Dendritic cell treated with granulocyte-macrophage colony-stimulating factor and Interleukin-4, amounts not matched to agents 40 ng/mL and 50 ng/mL, for 4 days (primary cell): Measurements from ENCODE around the gene ZNF716.
"Not testable (repeated sequence)": the region's sequence is repeated elsewhere in the genome, so short reads cannot be mapped to it uniquely, and the experiment has no call there.

Experiments
- H3K27ac Mint-ChIP-seq: one replicate; pipeline ENCODE4 v1.8.0; 2022; ENCODE audit warnings: mild to moderate bottlenecking, mixed read lengths
- H3K27me3 Mint-ChIP-seq: one replicate; pipeline ENCODE4 v1.8.0; 2022; ENCODE audit warnings: mild to moderate bottlenecking, mixed read lengths
- H3K36me3 Mint-ChIP-seq: one replicate; pipeline ENCODE4 v1.8.0; 2022; ENCODE audit warnings: low read depth, mixed read lengths
- H3K4me1 Mint-ChIP-seq: one replicate; pipeline ENCODE4 v1.8.0; 2022; ENCODE audit warnings: low read depth, mixed read lengths
- H3K4me3 Mint-ChIP-seq: one replicate; pipeline ENCODE4 v1.8.0; 2022; ENCODE audit warnings: mild to moderate bottlenecking, moderate library complexity, mixed read lengths
- H3K9me3 Mint-ChIP-seq: one replicate; pipeline ENCODE4 v1.8.0; 2022; ENCODE audit warnings: mixed read lengths
- intact Hi-C: fragments of 100-400 bp; cut with micrococcal nuclease; formaldehyde crosslinking; loops from one replicate; pipeline ENCODE4 v1.15.0; 2022

The ZNF716 gene

DNA sequence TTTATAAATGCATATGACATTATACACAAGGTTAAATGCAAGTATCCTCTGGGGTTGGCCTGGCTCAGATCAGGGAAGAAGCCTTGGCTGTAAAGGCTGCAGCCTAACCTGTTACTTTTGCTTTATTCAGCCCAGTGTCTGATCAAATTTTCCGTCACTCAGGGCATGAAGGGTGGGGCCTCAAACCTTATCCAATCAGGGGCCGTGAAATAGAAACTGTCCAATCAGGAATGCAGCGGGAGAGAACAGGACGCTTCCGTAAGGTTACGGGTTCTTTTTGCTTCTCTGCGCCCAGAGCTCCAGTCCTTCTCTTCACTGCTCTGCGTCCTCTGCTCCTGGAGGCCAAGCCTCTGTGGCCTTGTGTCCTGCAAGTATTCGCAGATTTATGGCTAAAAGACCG, at the start of gene ZNF716:
Gene ZNF716 (plus strand): TSS at position 274 of the 400 bp plus-strand sequence. CDS start 112 bp downstream, at position 386.
- H3K4me1 Mint-ChIP-seq: no peaks in the 10 kb centered on the region
- H3K27me3 Mint-ChIP-seq: no peaks in the 10 kb centered on the region
- no peak within 1 kb of the TSS for H3K4me3 Mint-ChIP-seq
- no peaks in the 10 kb centered on the region for H3K36me3 Mint-ChIP-seq
- H3K27ac Mint-ChIP-seq: no peak within 1 kb of the TSS
- H3K9me3 Mint-ChIP-seq: peaks cover 56% of the 10 kb centered on the region
- intact Hi-C loops: no loop called here

DNA sequence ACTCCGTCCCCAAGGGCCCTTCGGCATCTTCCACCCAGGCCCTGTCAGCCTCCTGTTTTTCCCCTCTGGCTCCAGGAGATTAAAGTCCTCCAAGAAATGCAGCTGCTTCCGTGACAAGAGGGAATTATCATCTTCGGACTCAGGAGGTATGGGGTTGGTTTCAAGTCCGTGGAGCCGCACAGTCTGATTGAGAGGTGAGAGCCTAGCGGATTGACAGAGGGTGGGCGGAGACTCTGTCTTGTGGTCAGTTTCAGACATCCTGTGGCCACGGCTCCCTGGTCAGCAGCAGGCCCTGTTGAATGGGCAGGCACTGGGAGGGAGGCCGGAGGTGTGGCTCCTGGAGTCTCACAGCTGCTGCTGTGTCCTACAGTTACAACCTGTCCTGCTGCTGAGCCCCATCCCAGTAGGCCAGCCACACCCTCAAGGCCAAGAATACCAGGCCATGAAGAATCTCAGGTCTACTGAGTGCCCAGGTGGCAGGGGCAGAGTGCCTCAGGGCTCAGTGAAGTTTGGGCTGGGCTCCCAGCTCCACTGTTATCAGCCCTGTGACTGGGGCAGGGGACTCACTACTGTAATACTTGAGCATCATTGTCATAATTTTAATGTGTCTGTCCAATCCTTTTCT, 49.3 kb upstream of the ZNF716 start:
- Mint-ChIP-seq H3K4me3 (no peak overlapping the region), H3K27ac (no peak overlapping the region), H3K9me3 (peaks cover 93% of the 10 kb centered on the region), H3K36me3 (no peaks in the 10 kb centered on the region), H3K4me1 (no peaks in the 10 kb centered on the region), H3K27me3 (no peaks in the 10 kb centered on the region)
- intact Hi-C loops: no loop called here

DNA sequence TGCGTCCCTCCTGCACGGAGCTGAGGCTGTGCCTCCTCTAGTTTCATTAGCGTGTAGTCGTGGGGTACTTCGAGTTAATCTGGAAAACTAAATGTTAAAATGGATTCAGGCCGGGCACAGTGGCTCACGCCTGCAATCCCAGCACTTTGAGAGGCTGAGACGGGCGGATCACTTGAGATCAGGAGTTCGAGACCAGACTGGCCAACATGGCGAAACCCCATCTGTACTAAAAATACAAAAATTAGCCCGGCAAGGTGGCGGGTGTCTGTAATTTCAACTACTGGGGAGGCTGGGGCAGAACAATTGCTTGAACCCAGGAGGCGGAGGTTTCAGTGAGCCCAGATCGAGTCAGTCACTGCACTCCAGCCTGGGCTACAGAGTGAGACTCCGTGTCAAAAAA, 46.9 kb upstream of the ZNF716 start:
- H3K27me3 Mint-ChIP-seq, H3K27ac Mint-ChIP-seq, intact Hi-C loops, H3K4me3 Mint-ChIP-seq, H3K36me3 Mint-ChIP-seq, H3K4me1 Mint-ChIP-seq: not testable (repeated sequence)
- H3K9me3 Mint-ChIP-seq: peaks cover 83% of the 10 kb centered on the region

- no peak overlapping the region for H3K27ac Mint-ChIP-seq
- no peak overlapping the region for H3K4me3 Mint-ChIP-seq
- H3K27me3 Mint-ChIP-seq: no peaks in the 10 kb centered on the region
- H3K36me3 Mint-ChIP-seq: no peaks in the 10 kb centered on the region
- peaks cover 81% of the 10 kb centered on the region for H3K9me3 Mint-ChIP-seq
- no peaks in the 10 kb centered on the region for H3K4me1 Mint-ChIP-seq
- intact Hi-C loops: no loop called here
These were observed 46.2 kb upstream of the ZNF716 start for GRCh38 chr7:57403601-57404342.

GRCh38 chr7:57404343-57404966, 45.5 kb upstream of the ZNF716 start:
- no peak overlapping the region for H3K27ac Mint-ChIP-seq
- no peak overlapping the region for H3K4me3 Mint-ChIP-seq
- no peaks in the 10 kb centered on the region for H3K27me3 Mint-ChIP-seq
- H3K36me3 Mint-ChIP-seq: no peaks in the 10 kb centered on the region
- no peaks in the 10 kb centered on the region for H3K4me1 Mint-ChIP-seq
- H3K9me3 Mint-ChIP-seq: peaks cover 81% of the 10 kb centered on the region
- intact Hi-C loops: no loop called here

GRCh38 chr7:57404967-57405421, 45.0 kb upstream of the ZNF716 start:
- H3K4me3 Mint-ChIP-seq: no peak overlapping the region
- intact Hi-C loops: no loop called here
- H3K27ac Mint-ChIP-seq: no peak overlapping the region
- no peaks in the 10 kb centered on the region for H3K27me3 Mint-ChIP-seq
- no peaks in the 10 kb centered on the region for H3K36me3 Mint-ChIP-seq
- no peaks in the 10 kb centered on the region for H3K4me1 Mint-ChIP-seq
- peaks cover 85% of the 10 kb centered on the region for H3K9me3 Mint-ChIP-seq

DNA sequence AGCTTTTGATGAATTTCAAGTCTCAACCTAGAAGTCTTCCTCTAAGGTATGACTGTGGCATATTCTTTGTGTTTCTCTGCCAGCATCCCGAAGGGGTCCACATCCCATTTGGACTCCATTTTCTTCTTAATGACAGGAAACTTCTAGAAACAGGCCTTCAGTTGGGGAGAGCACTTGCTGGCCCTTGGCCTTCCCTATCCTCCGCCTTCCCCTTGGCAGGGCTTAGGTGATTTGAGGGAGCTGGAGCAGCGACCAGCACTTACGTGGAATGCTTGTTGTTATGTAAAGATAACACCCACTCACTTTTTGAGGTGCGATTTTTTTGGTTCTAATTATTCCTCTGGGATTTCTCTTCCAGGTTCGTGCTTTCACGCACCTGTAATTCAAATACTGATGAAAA, 42.9 kb upstream of the ZNF716 start:
- Mint-ChIP-seq H3K27ac (no peak overlapping the region), H3K4me3 (no peak overlapping the region), H3K9me3 (peaks cover 87% of the 10 kb centered on the region), H3K36me3 (no peaks in the 10 kb centered on the region), H3K27me3 (no peaks in the 10 kb centered on the region), H3K4me1 (no peaks in the 10 kb centered on the region)
- intact Hi-C loops: no loop called here

GRCh38 chr7:57412168-57412567, 37.8 kb upstream of the ZNF716 start:
- H3K4me1 Mint-ChIP-seq: no peaks in the 10 kb centered on the region
- H3K27me3 Mint-ChIP-seq: no peaks in the 10 kb centered on the region
- H3K27ac Mint-ChIP-seq: no peak overlapping the region
- H3K36me3 Mint-ChIP-seq: no peaks in the 10 kb centered on the region
- intact Hi-C loops: no loop called here
- no peak overlapping the region for H3K4me3 Mint-ChIP-seq
- H3K9me3 Mint-ChIP-seq: peaks cover 89% of the 10 kb centered on the region

- Mint-ChIP-seq H3K4me3 (no peak overlapping the region), H3K9me3 (peaks cover 94% of the 10 kb centered on the region), H3K4me1 (no peaks in the 10 kb centered on the region), H3K36me3 (no peaks in the 10 kb centered on the region), H3K27me3 (no peaks in the 10 kb centered on the region), H3K27ac (no peak overlapping the region)
- intact Hi-C loops: no loop called here
These were observed 37.4 kb upstream of the ZNF716 start for GRCh38 chr7:57412618-57413017.

DNA sequence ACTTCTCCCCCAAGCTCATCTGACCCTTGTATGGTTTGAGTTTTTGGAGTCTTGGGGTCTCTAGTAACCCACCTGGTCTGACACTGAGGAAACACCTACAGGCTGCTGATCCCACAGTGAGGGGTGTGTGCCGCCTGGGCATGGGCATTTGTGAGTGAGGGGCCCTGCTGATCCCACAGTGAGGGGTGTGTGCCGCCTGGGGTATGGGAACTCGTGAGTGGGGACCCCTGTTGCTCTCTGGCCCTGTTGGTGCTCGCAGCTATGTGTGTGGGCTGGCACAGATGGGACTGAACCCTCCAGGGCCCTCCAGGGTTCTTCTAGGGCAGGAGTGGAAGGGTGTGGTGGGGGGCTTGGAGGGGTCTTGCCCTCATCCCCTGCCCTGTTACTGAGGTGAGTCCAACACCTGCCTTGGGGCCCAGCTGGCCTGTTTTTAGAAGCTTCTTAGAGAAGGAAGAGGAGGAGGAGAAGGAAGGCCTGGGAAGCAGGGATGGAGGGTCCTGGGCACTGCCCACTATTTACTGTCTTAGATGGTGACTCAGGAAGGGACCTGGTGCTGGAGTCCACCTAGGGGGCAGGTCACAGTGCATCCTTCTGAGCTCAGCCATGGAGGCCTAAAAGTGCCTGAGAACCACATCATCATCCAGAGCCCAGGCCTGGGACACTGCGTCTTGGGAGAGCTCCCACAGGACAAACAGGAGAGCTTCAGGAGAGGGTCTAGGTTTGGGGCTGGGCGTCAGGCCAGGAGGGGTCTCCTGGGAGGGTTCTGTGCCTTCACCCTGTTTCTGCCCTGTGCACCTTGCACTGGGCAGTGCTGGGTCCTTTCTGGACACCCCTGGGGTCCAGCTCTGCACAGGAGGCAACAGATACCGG, 36.2 kb upstream of the ZNF716 start:
- no peak overlapping the region for H3K4me3 Mint-ChIP-seq
- H3K4me1 Mint-ChIP-seq: no peaks in the 10 kb centered on the region
- H3K36me3 Mint-ChIP-seq: no peaks in the 10 kb centered on the region
- H3K27ac Mint-ChIP-seq: no peak overlapping the region
- no peaks in the 10 kb centered on the region for H3K27me3 Mint-ChIP-seq
- H3K9me3 Mint-ChIP-seq: peaks cover 100% of the 10 kb centered on the region
- intact Hi-C loops: no loop called here

DNA sequence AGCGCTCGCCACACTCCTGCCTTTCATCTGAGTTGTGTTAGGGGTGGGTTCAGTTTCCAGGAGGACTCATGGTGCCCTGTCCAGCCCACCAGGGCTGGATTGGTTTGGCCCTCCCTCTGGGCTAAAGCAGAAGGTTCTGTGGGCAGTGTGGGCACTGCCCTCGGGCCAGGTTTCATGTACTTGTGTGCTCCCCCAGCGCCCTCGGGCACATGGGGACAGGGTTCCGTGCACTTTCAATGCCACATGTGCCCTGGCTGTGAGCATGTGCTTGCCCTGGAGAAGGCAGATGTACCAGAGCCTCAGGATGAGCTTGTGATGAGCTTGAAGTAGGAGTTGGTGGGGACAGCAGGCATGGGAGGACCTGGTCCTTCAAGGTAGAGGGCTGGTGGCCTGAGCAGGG, 35.6 kb upstream of the ZNF716 start:
- H3K4me1 Mint-ChIP-seq: no peaks in the 10 kb centered on the region
- intact Hi-C loops: no loop called here
- peaks cover 96% of the 10 kb centered on the region for H3K9me3 Mint-ChIP-seq
- no peaks in the 10 kb centered on the region for H3K27me3 Mint-ChIP-seq
- H3K27ac Mint-ChIP-seq: no peak overlapping the region
- no peaks in the 10 kb centered on the region for H3K36me3 Mint-ChIP-seq
- no peak overlapping the region for H3K4me3 Mint-ChIP-seq

- intact Hi-C loops: no loop called here
- peaks cover 92% of the 10 kb centered on the region for H3K9me3 Mint-ChIP-seq
- no peaks in the 10 kb centered on the region for H3K36me3 Mint-ChIP-seq
- H3K4me1 Mint-ChIP-seq: no peaks in the 10 kb centered on the region
- no peaks in the 10 kb centered on the region for H3K27me3 Mint-ChIP-seq
- no peak overlapping the region for H3K27ac Mint-ChIP-seq
- no peak overlapping the region for H3K4me3 Mint-ChIP-seq
These were observed 35.1 kb upstream of the ZNF716 start for GRCh38 chr7:57414852-57415251.

GRCh38 chr7:57415326-57415725, 34.7 kb upstream of the ZNF716 start:
- Mint-ChIP-seq H3K36me3 (no peaks in the 10 kb centered on the region), H3K27ac (no peak overlapping the region), H3K9me3 (peaks cover 87% of the 10 kb centered on the region), H3K4me3 (no peak overlapping the region), H3K4me1 (no peaks in the 10 kb centered on the region), H3K27me3 (no peaks in the 10 kb centered on the region)
- intact Hi-C loops: no loop called here

DNA sequence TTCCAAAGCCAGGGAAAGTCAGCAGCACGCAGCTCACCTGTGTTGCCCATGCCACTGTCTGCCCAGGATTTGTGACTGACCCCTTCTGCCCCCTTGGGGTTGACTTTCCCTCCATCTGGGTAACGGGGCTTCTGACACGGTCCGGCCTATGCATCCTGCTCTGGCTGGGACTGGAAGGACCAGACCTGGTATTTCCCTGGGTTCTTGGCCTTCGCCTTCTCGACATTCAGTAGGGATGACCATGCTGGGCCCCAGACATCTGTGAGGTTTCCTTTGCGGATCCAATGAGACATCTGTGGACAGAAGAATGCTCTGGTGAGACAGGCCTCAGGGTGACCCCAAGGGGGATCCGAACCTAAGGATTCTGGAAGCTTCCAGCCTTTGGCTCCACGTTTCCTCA, 34.2 kb upstream of the ZNF716 start:
- no peak overlapping the region for H3K4me3 Mint-ChIP-seq
- intact Hi-C loops: no loop called here
- H3K4me1 Mint-ChIP-seq: no peaks in the 10 kb centered on the region
- H3K36me3 Mint-ChIP-seq: no peaks in the 10 kb centered on the region
- no peak overlapping the region for H3K27ac Mint-ChIP-seq
- H3K27me3 Mint-ChIP-seq: no peaks in the 10 kb centered on the region
- peaks cover 83% of the 10 kb centered on the region for H3K9me3 Mint-ChIP-seq
